Measurements from ENCODE around the gene CACNG6.

DNA sequence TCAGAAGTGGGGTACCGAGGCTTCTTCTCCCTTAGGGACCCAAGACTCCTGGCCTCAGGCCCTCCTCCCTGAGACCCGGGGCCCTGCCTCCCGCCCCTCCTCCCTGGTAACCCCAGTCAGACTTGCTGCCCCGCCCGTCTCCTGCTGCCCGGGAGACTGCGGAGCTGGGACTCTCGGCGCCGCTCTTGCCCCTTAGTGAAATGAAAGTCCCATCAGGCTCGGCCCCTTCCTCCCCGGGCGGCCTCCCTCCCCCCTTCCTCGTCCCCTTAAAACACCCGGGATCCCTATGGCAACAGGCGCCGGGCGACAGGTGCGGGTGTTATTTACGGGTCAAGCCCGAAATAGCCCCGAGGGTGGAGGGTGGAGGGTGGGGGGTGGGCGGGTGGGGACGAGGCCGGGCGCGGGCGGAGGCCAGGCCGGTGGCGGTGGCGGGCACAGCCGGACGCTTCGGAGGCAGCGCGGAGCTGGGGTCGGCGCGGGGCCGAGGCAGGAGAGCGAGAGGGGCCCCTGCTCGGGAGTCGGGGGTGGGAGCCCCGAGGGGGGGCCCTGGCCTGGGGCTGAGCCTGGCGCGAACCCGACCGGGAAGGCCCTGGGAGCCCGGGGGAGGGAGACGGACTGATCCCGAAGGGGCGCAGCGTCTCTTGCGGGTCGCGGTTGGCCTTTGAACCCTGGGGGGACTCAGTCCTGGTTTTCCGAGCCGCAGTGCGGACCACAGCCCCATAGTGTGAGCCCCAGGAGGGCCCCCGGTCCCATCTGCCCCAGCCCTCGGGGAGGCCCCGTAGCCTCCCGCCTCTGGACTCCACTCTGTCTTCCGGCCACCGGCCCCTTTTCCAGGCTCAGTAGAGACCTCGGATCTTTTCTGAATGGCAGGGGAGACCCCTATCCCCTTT lies at the start of gene CACNG6:
- TF ChIP-seq, protein P1, sequence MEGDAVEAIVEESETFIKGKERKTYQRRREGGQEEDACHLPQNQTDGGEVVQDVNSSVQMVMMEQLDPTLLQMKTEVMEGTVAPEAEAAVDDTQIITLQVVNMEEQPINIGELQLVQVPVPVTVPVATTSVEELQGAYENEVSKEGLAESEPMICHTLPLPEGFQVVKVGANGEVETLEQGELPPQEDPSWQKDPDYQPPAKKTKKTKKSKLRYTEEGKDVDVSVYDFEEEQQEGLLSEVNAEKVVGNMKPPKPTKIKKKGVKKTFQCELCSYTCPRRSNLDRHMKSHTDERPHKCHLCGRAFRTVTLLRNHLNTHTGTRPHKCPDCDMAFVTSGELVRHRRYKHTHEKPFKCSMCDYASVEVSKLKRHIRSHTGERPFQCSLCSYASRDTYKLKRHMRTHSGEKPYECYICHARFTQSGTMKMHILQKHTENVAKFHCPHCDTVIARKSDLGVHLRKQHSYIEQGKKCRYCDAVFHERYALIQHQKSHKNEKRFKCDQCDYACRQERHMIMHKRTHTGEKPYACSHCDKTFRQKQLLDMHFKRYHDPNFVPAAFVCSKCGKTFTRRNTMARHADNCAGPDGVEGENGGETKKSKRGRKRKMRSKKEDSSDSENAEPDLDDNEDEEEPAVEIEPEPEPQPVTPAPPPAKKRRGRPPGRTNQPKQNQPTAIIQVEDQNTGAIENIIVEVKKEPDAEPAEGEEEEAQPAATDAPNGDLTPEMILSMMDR (IDR thresholded peaks at IDR 0.05): no peak
- peak; percentile 37 for TF ChIP-seq EZH2 (IDR thresholded peaks at IDR 0.05)
